ENCODE measurements around the gene HEBP2. TPM values are rescaled to one million over a fixed set of nuclear protein-coding genes. Genes with fewer than 3 reads are reported as not detected.
A peak's percentile ranks its signal among the peaks of the same experiment; 100 is the strongest.

The HEBP2 gene
- total and polyA plus RNA-seq, 2 of the 13 experiments (the other 11 are each of a cell fraction or from before 2014, with no cell fraction given) = 16.0 to 72.8 TPM

- 0 out of 2 replicates have a peak, but pooled peaks have one; percentile 32 for TF ChIP-seq ARID5B (CRISPR knock-in tag; IDR thresholded peaks at IDR 0.05)
- no peak for TF ChIP-seq ZBTB37 (CRISPR knock-in tag; IDR thresholded peaks at IDR 0.05)
- no peak for TF ChIP-seq ZNF136 (CRISPR knock-in tag; IDR thresholded peaks at IDR 0.05; ENCODE audit: low read depth)
- 0 out of 2 replicates have a peak, but pooled peaks have one; percentile 17 for TF ChIP-seq MAX (IDR thresholded peaks at IDR 0.05)
- TF ChIP-seq ZBTB20 (CRISPR knock-in tag; IDR thresholded peaks at IDR 0.05; ENCODE audit: borderline replicate concordance, low read depth) = no peak
- no peak for TF ChIP-seq PBX3 (CRISPR knock-in tag; IDR thresholded peaks at IDR 0.05; ENCODE audit: borderline replicate concordance)
- TF ChIP-seq ZNF333 (CRISPR knock-in tag; IDR thresholded peaks at IDR 0.05; ENCODE audit: borderline replicate concordance) = no peak
- no peak for TF ChIP-seq ZNF225 (CRISPR knock-in tag; IDR thresholded peaks at IDR 0.05)
- TF ChIP-seq NONO (IDR thresholded peaks at IDR 0.05) = no peak
- peak; percentile 65 for TF ChIP-seq NONO (CRISPR knock-in tag; conservative IDR thresholded peaks at IDR 0.05)
- TF ChIP-seq ZNF3 (CRISPR knock-in tag; IDR thresholded peaks at IDR 0.05) = no peak
- peak; percentile 8; the same call in 1 of the 2 replicates for TF ChIP-seq ZNF772 (CRISPR knock-in tag; IDR thresholded peaks at IDR 0.05)
- TF ChIP-seq ZNF121 (CRISPR knock-in tag; IDR thresholded peaks at IDR 0.05) = no peak
- TF ChIP-seq JUNB (CRISPR knock-in tag; IDR thresholded peaks at IDR 0.05; ENCODE audit: borderline replicate concordance) = no peak
- TF ChIP-seq GATAD1 (CRISPR knock-in tag; IDR thresholded peaks at IDR 0.05) = no peak
- TF ChIP-seq ESRRA (CRISPR knock-in tag; IDR thresholded peaks at IDR 0.05; ENCODE audit: low read depth) = no peak
- TF ChIP-seq NFE2 (CRISPR knock-in tag; IDR thresholded peaks at IDR 0.05) = no peak
- no peak for TF ChIP-seq ZNF235 (CRISPR knock-in tag; IDR thresholded peaks at IDR 0.05; ENCODE audit: borderline replicate concordance)
- no peak for TF ChIP-seq MYC (CRISPR knock-in tag; IDR thresholded peaks at IDR 0.05; ENCODE audit: borderline replicate concordance)
- peak; percentile 17 for TF ChIP-seq ZNF781 (CRISPR knock-in tag; IDR thresholded peaks at IDR 0.05; ENCODE audit: borderline replicate concordance, not compliant biosample characterization)
- peak; percentile 15; the same call in 1 of the 2 replicates for TF ChIP-seq ZFY (CRISPR knock-in tag; IDR thresholded peaks at IDR 0.05)
- TF ChIP-seq REL (CRISPR knock-in tag; conservative IDR thresholded peaks at IDR 0.05) = 0 out of 2 replicates have a peak, but pooled peaks have one; percentile 54
- TF ChIP-seq THRA (CRISPR knock-in tag; IDR thresholded peaks at IDR 0.05; ENCODE audit: borderline replicate concordance) = no peak
- no peak for TF ChIP-seq ZNF563 (CRISPR knock-in tag; IDR thresholded peaks at IDR 0.05)
Observed at GRCh38 chr6:138419766-138420165, 15.7 kb downstream of the HEBP2 start (continued).
